ENCODE results near the gene NPTN.

The NPTN gene

DNA sequence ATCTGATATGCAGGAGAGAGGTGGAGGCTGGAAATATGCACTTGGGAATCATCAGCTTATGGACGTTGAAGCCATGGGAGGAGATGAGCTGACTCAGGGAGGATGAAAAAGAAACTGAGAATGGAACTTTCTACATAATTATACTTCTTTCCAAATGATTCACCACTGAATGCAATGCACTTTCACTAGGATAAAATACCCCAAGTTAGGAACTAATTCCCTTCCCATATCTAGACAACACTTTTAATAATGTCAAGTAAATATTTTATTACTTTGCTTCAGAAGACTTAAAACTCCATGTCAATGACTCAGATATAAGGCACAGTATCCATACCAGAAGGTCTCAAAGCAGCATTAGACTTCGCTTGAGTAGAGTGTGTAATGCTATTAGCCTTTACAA lies 24.2 kb downstream of the NPTN start:
- TF ChIP-seq, protein P1, sequence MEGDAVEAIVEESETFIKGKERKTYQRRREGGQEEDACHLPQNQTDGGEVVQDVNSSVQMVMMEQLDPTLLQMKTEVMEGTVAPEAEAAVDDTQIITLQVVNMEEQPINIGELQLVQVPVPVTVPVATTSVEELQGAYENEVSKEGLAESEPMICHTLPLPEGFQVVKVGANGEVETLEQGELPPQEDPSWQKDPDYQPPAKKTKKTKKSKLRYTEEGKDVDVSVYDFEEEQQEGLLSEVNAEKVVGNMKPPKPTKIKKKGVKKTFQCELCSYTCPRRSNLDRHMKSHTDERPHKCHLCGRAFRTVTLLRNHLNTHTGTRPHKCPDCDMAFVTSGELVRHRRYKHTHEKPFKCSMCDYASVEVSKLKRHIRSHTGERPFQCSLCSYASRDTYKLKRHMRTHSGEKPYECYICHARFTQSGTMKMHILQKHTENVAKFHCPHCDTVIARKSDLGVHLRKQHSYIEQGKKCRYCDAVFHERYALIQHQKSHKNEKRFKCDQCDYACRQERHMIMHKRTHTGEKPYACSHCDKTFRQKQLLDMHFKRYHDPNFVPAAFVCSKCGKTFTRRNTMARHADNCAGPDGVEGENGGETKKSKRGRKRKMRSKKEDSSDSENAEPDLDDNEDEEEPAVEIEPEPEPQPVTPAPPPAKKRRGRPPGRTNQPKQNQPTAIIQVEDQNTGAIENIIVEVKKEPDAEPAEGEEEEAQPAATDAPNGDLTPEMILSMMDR (IDR thresholded peaks at IDR 0.05; ENCODE audit: low read depth, low read length, missing control alignments), result no peak
- H3K4me3 ChIP-seq (ENCODE audit: low read depth, low read length), result no peak overlapping the region
- no peak for DNase-seq (ENCODE audit: low read depth)

DNA sequence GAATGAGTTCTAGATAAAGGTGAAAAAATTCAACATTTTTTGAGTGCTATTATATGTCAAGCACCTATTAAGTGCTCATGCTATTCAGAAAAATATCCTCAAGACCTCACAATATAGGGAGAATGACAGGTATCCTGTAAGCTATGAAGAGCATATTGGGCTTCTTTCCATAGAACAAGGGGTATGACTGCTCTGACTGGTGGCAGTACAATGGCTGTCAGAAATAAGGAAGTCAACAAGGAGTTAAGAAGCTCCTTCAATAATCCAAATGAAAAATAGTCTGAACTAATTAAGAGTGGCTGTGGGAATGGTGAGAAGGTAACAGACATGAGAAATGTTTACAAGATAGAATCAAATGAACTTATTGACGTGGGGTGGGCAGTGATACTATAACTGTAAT lies 24.7 kb downstream of the NPTN start:
- DNase-seq (ENCODE audit: low read depth), result no peak
- H3K4me3 ChIP-seq (ENCODE audit: low read depth, low read length), result no peak overlapping the region
- TF ChIP-seq, protein P1 (IDR thresholded peaks at IDR 0.05; ENCODE audit: low read depth, low read length, missing control alignments), result no peak

DNA sequence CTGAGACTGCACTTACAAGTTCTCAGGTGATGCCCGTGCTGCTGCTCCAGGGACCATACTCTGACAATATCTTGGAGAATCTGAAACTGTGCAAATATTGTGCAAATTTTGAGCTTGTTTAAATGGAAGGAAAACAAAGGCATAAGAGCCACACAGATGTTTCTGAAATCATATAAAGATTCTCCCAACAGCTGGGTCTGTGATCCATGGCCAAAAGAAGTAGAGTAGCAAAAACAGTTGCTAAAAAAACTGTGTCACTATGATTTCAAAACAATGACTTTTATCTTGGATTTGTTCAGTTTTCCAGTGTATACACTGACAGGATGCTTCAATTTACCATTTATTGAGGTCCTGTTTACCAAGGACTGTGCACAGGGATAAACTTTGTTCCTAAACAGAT lies 25.3 kb downstream of the NPTN start:
- no peak for DNase-seq (ENCODE audit: low read depth)
- H3K4me3 ChIP-seq (ENCODE audit: low read depth, low read length), result no peak overlapping the region
- TF ChIP-seq, protein P1 (IDR thresholded peaks at IDR 0.05; ENCODE audit: low read depth, low read length, missing control alignments), result no peak

DNA sequence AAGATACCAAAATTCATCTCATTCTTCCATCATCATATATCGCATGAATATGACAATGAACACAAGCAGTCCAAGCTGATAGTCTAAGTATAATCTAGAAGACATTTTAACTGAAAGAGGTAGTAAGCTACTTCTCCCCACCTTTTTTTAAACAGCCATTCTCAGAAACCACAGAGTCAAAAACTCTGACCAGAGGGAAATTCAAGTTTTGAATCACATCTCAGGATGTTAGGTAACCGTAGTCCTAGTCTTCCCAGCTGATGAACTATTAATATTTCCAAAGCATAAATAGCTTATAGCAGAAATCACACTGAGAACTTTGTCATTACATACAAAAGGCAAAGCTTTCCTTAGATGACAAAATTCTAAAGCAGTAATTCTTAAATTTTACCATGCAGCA lies 25.8 kb downstream of the NPTN start:
- H3K4me3 ChIP-seq (ENCODE audit: low read depth, low read length), result no peak overlapping the region
- DNase-seq (ENCODE audit: low read depth), result no peak
- TF ChIP-seq, protein P1 (IDR thresholded peaks at IDR 0.05; ENCODE audit: low read depth, low read length, missing control alignments), result no peak

DNA sequence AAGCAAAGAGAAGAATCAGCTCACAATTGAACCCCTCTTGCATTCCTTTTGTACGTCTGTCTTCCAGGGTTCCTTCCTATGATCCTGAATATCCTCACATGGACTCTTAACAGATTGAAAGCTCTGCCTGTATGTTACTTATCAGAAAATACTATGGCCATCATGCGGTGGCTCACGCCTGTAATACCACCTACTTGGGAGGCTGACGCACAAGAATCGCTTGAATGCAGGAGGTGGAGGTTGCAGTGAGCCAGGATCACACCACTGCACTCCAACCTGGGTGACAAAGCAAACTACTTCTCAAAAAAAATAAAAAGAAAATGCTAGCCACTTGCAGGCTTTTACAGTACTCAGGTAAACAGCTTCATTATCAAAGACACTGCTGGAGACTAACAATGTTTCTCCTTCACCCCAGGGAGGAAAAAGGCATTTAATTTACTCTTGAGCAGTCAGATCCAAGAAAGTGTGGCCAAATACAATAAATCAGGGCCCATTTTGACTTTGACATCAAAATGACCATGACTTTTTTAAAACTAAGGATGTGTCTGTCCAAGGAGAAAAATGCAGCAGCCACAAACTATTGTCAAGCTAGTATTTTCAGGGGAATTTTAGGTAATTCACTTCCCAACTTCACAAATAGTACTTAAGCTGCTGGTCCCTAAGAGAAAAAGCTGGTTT lies 27.3 kb downstream of the NPTN start:
- H3K4me3 ChIP-seq (ENCODE audit: low read depth, low read length), result no peak overlapping the region
- DNase-seq (ENCODE audit: low read depth), result no peak
- TF ChIP-seq, protein P1 (IDR thresholded peaks at IDR 0.05; ENCODE audit: low read depth, low read length, missing control alignments), result no peak

DNA sequence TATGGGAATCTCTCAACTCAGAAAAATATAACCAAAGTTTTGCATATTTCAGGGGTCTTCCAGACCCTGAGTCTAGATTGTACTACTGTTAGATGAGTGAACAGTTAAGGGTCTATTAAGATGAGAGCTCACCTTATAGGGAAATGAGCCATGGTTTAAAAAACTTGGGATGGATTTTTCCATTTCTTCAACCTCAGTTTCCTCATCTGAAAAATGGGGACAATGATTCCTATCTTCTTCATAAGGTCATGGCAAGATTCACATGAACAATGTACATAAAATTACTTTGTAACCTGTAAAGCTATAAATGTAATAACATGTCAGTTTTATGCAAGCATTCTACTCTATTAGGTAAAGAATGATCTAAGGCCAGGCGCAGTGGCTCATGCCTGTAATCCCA lies 28.7 kb downstream of the NPTN start:
- TF ChIP-seq, protein P1 (IDR thresholded peaks at IDR 0.05; ENCODE audit: low read depth, low read length, missing control alignments), result no peak
- H3K4me3 ChIP-seq (ENCODE audit: low read depth, low read length), result no peak overlapping the region
- no peak for DNase-seq (ENCODE audit: low read depth)

DNA sequence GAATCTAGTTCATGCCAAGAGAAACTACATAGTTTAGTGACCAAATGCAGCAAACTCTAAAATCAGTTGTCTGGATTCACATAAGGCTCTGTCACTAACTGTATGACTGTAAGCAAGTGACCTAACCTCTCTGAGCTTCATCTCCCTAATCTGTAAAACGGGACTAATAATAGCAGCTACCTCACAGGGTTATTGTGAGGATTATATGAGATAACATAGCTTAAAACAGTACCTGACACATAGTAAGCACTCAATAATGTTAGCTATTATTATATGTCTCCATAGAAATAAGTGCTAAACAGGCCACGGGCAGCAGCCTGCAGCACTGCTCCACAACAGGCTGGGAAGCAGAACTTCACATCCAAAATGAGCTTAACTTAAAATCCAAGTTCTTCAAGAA lies 30.2 kb downstream of the NPTN start:
- TF ChIP-seq, protein P1 (IDR thresholded peaks at IDR 0.05; ENCODE audit: low read depth, low read length, missing control alignments), result no peak
- no peak overlapping the region for H3K4me3 ChIP-seq (ENCODE audit: low read depth, low read length)
- no peak for DNase-seq (ENCODE audit: low read depth)
